ENCODE data around the gene NAGK.
A peak's percentile ranks its signal among the peaks of the same experiment; 100 is the strongest.
"Not testable (repeated sequence)": the region's sequence is repeated elsewhere in the genome, so short reads cannot be mapped to it uniquely, and the experiment has no call there.

NAGK gene

DNA sequence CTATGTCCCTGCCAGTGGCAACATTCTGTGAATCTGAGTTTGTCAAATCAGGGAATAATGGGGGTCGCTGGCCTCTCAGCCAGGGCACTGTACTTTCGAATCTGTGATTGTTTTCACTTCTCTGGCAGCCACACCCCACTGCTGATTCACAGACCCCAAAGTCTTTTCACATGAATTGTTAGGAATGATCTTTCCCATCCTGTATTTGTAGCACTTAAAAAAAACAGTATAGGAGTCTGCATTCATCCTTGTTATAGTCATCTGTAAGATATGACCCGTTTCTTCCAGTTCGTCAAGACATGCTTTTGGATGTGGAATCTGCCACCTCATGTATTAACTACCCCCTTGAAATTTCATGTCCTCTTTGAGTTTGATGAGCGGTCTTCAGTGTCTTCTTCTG lies 928 bp downstream of the NAGK start:
- DNase-seq (ENCODE audit: low spot score), result no peak

DNA sequence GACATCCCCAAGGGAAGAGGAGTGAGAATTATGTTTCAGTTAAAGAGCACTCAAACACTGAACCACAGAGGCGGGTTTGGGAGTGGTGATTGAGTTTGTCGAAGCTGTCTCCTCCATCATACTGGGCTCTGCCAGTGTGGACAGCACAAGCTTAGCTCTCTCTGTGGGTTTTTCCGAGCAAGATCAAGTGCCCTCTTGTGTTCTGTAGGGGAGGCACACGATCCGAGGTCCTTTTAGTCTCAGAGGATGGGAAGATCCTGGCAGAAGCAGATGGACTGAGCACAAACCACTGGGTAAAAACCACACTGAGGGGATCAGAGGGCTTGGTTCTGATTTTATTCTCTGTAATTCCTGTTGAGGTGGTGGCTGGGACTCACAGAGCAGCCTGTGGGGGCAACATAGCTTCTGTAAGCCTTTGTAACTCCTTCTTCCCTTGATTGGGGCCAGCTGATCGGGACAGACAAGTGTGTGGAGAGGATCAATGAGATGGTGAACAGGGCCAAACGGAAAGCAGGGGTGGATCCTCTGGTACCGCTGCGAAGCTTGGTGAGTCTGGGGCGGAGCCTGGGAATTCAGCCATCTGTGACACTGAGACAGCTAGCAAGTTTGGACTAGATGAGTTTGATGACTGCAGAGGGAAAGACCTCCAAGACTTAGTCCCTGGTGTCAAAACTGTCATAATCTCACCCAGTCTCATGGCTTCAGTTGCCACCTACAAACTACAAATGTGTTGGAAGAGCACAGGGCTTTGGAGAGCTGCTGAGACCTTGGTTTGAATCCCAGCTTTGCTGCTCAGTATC lies 2.0 kb downstream of the NAGK start:
- peak; percentile 12 for DNase-seq (ENCODE audit: low spot score)

DNA sequence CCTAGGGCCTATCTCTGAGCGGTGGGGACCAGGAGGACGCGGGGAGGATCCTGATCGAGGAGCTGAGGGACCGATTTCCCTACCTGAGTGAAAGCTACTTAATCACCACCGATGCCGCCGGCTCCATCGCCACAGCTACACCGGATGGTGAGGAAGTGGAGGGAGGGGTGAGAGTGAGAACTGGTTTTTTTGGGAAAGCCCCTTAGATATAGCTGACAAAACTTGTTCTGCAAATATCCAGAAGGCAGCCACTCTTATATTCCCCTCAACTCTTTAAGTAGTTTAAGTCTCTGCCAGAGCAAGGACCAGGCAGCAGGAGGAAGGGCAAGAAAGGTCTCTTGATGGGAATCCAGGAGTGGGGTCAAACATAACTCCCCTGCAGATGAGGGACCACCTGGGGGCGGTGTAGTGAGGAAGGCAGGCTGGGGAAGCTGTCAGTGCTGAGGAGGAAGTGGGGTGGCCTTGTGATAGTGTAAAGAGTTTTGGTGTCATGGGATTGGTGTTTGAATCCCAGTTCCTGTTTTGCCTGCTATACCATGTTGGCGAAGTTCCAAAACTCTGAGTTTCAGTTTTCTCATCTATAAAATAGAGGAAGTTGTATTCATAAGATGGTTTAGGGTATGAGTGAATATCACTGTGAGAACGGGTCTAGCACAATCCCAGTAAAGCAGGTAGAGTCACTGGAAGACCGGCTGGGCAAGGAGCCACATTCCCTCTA lies 3.4 kb downstream of the NAGK start:
- peak; percentile 32 for DNase-seq (ENCODE audit: low spot score)

DNA sequence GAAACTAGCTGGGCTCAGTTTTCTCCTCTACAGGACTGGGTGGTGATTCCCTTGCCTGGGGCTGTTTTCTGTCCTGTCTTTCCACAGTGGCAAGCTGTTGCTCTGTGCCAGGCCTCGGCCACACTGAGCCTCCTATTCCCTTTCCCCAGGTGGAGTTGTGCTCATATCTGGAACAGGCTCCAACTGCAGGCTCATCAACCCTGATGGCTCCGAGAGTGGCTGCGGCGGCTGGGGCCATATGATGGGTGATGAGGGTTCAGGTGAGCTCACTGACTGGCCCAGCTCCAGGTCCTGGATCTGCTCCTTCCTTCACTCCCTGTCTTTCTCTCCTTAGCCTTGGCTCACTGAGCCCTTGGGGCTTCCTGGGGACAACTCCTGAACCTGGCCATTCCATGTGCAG lies 4.0 kb downstream of the NAGK start:
- no peak for DNase-seq (ENCODE audit: low spot score)

DNA sequence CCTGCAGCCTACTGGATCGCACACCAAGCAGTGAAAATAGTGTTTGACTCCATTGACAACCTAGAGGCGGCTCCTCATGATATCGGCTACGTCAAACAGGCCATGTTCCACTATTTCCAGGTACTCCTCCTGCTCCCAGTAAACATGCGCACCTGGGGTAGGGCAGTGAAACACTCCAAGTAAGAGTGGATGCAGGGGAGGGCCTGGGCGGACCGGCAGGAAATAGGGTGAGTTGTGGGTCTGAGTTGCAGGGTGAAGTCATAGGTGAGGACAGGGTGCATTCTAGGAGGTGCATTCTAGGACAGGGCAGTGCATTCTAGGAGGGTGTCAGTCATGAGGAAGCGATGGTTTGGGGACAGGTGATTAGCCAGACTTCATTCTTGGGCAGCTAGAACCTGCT lies 5.0 kb downstream of the NAGK start:
- DNase-seq (ENCODE audit: low spot score), result no peak

DNA sequence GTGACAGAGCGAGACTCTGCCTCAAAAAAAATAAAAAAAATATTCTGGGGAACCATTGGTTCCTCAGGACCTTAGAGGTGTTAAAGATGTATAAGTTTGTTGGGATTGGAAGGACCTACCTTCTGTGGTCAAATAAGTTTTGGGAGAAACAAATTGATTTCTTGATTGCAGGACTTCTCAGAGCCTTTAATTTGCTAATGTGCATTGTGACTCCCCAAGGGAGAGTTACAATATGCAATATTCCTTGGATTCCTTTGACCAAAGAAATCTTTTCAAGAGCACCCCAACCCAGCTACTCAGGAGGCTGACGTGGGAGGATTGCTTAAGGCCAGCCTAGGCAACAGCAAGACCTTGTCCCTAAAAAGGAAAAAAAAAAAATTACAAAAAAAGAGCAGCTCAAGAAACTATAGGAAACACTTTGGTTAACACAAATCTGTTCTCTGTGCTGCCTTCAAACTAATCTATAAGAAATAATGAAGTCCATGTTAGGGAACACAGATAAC lies 6.5 kb downstream of the NAGK start:
- no peak for DNase-seq (ENCODE audit: low spot score)

DNA sequence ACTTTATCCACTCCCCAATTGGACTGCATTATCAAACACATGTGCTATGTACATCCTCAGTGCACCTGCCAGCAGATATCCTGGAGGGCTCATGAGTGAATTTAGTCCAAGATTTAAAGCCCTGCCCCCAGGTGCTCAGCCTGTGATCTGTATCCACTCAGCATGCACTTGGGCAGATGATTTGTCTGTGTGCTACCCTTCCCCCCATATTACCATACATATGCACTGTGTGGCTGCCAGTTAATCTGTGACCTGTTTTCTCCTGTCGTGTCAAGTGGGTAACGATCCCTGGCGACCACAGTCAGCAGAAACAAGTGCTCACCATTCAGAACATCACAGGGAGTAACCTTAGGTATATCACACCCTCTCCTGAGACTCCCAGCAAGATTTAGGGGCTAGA lies 10.2 kb downstream of the NAGK start:
- DNase-seq (ENCODE audit: low spot score), result no peak

DNA sequence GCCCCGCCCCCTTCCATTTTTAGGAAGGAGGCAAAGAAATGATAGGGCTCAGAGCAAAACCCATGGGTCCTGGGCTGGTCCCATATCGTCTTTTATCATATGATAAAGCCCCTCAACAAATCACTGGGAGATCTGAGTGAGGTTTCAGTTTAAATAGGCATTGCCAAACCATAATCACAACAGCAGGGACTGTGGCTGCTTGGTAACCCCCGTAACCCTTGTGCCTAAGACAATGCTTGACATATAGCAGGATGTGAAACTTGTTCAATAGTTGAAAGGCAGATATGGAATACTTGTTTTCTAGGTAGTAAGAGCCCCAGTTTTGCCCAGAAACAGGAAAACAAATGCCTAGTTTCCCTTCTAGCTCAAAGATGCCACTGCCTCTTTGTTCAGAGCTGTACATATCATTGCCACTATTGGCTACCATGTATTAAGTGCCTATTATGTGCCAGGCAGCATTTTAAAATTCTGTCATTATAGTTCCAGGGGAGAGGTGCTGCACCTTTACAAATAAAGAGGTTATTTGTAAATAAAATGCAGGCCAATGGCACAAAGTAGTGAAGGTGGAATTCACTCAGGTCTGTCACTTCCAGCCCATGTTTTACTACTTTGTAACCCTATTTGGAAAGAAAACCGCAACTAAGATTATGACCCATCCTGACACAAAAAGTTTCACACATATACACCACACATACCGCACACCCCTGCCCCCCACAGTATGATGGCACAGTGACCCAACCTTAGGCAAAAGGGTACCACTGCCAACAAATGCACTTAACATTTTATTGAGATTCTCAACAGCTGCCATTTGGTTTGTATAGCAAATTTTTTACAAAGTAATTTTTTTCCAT lies 14.2 kb downstream of the NAGK start:
- no peak for DNase-seq (ENCODE audit: low spot score)

DNA sequence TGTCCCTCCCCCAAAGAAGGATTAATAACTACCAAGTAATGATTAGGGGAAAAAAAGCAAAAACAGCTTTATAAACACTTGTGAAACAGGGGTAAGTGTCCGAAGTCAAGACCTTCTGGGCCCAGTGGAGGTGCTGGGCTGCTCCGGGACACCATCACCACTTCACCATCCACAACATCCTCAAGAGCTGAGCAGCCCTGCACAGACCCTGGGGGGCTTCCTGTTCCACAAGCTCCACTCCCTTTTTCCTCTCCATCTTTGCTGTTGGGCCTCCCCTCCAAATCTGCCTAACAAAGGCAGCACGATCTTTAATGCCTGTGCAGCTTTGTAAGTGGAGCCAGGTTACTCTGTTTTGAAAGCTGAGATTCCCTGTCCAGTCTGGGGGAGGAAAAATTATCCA lies 14.8 kb downstream of the NAGK start:
- DNase-seq (ENCODE audit: low spot score), result not testable (repeated sequence)

DNA sequence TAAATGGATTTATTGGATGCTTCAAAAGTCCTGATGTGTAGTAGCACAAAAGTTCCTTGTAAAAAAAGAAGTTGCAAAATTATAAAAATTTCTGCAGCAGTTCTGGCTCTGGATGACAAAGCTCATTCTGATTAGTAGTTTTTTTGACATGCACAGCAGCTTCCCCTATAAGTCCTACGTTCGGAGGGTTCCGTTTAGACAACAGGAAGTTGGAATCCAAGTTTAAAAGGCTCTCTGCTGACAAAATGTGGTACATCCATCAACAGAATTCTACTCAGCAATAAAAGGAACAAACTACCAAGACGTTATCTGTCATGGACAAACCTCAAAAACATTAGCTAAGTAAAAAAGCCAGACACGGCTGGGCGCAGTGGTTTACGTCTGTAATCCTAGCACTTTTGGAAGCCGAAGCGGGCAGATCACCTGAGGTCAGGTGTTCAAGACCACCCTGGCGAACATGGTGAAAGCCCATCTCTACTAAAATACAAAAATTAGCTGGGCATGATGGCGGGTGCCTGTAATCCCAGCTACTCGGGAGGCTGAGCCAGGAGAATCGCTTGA lies 15.4 kb downstream of the NAGK start:
- DNase-seq (ENCODE audit: low spot score), result not testable (repeated sequence)

DNA sequence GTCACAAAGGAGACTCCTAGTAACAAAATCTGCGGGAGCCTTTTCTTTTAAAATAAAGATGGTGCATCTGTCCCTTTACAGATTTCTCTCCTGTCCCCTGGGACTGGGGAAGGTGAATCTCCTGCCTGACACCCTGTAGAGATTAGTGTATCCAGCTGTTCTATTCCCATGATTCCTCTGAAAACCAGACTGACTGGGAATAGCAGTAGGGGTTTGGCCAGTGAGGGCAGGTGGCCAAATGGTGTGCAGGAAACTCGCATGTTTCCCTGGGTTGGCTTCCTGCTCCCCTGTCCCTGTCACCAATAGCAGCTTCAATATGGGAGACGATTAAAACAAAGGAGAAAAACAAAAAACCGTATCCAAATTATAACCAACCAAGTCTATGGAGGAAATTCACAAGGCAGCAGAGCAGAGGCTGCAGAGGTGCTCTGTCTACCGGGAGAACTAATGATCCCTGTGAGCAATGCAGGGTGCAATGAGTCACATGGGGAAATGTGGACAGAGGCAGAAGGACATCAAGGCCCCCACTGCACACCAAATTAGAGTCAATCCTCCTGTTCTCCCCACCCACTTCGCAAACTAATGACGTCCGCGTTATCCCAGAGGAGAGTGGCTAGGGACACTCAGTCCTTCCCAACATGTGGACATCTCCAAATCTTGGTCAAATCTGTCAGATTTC lies 17.0 kb downstream of the NAGK start:
- not testable (repeated sequence) for DNase-seq (ENCODE audit: low spot score)

DNA sequence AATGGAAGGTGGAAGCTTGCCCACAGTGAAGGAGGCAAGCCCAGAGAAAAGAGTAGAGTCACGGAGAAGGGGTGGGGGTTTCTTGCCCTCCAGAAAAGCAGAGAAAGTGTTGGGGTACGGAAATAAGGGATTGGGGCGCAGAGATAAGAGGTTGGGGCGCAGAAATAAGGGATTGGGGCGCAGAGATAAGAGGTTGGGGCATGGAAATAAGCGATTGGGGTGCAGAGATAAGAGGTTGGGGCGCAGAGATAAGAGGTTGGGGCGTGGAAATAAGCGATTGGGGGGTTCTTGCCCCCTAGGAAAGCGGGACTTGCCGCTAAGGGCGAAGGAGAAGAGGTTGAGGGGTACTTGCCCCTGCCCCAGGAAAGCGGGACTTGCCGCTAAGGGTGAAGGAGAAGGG lies 21.0 kb downstream of the NAGK start:
- DNase-seq (ENCODE audit: low spot score), result not testable (repeated sequence)

DNA sequence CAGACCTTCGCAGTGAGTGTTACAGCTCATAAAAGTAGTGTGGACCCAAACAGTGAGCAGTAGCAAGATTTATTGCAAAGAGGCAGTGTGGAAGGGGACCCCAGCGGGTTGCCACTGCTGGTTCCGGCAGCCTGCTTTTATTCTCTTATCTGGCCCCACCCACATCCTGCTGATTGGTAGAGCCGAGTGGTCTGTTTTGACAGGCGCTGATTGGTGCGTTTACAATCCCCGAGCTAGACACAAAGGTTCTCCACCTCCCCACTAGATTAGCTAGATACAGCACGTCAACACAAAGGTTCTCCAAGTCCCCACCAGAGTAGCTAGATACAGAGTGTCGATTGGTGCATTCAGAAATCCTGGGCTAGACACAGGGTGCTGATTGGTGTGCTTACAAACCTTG lies 23.4 kb downstream of the NAGK start:
- DNase-seq (ENCODE audit: low spot score), result not testable (repeated sequence)

DNA sequence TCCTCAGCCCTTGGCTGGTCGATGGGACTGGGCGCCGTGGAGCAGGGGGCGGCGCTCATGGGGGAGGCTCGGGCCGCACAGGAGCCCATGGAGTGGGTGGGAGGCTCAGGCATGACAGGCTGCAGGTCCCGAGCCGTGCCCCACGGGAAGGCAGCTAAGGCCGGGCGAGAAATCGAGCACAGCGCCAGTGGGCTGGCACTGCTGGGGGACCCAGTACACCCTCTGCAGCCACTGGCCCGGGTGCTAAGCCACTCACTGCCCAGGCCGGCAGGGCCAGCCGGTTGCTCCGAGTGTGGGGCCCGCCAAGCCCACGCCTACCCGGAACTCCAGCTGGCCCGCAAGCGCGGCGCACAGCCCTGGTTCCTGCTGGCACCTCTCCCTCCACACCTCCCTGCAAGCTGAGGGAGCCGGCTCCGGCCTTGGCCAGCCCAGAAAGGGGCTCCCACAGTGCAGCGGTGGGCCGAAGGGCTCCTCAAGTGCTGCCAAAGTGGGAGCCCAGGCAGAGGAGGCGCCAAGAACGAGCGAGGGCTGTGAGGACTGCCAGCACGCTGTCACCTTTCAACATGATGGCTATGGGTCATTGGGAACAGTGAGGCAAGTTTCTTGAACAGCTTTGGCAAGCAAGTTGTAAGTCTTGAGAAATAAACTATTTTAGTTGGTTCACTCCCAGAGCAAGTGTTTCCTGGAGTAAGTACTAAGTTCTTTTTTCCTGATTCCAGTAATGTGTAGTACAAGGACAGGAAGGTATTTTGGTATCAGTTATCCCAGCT lies 24.2 kb downstream of the NAGK start:
- not testable (repeated sequence) for DNase-seq (ENCODE audit: low spot score)

DNA sequence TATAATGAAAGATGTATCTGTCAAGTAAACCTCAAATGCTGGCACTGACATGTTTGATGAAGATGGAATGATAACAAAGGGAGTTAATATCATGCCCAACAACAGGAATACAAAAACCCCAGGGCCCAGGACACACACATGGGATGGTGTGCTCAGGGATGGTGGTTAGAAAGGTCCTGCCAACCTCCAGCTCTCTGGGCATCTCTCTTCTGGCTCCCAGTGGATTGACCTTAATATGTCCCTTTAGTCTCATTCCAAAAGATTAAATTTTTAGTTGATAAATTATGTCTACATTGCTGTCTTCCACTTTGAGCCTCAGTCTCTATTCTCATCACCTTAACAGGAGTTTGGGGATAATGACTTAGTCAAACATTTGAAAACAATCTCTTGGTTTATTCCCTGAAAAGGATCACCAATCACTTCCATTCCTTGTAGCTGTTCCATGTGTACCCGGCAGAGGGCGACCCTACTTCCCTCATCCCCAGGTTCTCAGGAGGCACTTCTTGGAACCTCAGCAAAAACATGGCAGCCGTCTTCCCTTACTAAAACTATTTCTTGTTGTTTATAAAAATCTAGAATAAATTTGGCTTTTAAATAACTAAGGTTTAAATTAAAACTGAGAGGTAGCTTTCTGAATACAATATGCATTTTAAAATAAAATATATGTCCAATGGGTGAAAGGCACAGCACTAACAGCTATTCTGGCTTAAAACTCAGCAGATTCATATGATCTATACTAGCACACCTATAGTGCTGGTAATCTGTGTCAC lies 31.9 kb downstream of the NAGK start:
- DNase-seq (ENCODE audit: low spot score), result peak; percentile 8

DNA sequence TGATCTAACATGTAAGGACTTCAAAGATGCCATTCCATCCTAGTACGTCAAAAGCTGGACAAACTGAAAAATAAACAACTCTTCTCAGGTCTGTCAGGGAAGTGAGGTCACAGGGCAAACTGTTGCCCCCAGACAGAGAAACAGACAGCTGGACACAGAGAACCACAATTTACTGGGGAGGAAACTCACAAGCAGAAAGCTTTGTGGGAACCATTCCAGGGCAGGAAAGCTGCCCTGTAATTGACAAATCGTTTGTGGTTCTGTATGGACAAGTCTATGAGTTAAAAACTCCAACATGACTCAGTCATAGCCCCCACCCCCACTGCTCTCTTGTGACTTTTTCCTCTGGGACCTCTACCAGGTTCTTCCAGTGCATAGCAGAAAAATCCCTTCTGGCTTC lies 33.2 kb downstream of the NAGK start:
- no peak for DNase-seq (ENCODE audit: low spot score)

DNA sequence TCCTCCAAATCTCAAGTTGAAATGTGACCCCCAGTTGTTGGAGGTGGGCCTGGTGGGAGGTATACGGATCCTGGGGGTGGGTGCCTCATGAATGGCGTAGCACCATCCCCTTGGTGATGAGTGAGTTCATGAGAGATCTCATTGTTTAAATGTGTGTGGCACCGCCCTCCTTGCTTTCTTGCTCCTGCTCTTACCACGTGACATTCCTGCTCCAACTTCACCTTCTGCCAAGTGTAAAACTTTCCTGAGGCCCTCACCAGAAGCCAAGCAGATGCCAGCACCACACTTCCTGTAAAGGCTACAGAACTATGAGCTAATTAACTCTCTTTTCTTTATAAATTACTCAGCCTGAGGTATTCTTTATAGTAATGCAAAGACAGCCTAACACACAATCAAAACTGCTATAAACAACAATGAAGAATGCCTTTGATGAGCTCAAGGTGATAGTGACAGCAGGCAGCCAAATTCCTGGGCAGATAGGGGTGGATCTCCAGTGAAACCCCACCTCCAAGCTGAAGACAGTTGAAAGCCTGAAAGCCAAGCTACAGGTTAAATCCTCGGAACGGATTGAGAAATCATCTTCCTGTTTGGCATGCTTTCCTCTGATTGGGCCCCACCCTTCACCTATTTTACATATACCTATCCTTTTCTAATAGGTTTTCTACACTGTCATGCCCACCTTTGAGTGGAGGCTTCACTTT lies 34.7 kb downstream of the NAGK start:
- no peak for DNase-seq (ENCODE audit: low spot score)

DNA sequence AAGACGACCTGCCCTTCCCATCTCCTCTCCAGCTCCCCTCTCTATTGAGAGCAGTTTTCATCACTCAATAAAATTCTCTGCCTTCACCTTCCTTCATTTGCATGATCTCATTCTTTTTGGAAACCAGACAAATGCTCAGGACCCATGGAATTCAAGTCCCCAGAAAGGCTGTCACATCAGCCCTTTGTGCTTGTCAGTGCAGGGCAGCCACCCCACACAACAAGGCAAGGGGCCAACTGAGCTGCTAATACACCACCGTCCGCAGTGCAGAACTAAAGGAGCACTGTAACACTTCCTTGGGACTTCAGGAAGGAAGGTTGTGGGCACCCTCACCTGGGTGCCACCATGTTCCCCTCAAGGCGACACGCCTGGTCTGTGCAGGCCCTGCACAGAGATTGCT lies 35.4 kb downstream of the NAGK start:
- no peak for DNase-seq (ENCODE audit: low spot score)

DNA sequence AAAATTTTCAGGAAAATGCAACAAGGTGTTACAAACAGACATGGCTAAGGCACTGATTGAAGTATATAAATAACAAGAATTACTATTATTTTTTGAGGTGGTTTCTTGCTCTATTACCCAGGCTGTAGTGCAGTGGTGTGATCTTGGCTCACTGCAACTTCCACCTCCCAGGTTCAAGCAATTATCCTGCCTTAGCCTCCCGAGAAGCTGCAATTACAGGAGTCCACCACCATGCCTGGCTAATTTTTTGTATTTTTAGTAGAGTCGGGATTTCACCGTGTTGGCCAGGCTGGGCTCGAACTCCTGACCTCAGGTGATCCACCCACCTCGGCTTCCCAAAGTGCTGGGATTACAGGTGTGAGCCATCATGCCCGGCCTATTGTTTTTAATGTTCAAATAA lies 38.0 kb downstream of the NAGK start:
- not testable (repeated sequence) for DNase-seq (ENCODE audit: low spot score)

Data from putamen (tissue), 1 donor.